RWPE2 (cell line): ENCODE results near the gene HCAR1.

Experiments
- ATAC-seq: fragments of 200-7000 bp; cut with Tn5 transposase; 3 replicates; pipeline ENCODE4 v1.9.1; 2021; ENCODE audit warnings: low read depth
- DNase-seq: peaks from one replicate; pipeline ENCODE4 v3.0.0-alpha.2; 2020; ENCODE audit warnings: low spot score
- H3K27ac ChIP-seq: fragments of 450-650 bp; 2 replicates; pipeline ENCODE4 v1.5.1; 2017; ENCODE audit warnings: mild to moderate bottlenecking; ENCODE audit not compliant: poor library complexity, severe bottlenecking
- H3K27me3 ChIP-seq: fragments of 250-450 bp; sonication (Bioruptor Pico); 2 replicates; pipeline ENCODE4 v1.5.1; 2021; ENCODE audit warnings: mild to moderate bottlenecking, moderate library complexity; ENCODE audit not compliant: insufficient read depth, poor library complexity, severe bottlenecking
- H3K36me3 ChIP-seq: fragments of 250-450 bp; sonication (Bioruptor Pico); 2 replicates; pipeline ENCODE4 v1.5.1; 2020; ENCODE audit warnings: low read depth, mild to moderate bottlenecking, moderate library complexity
- H3K4me1 ChIP-seq: fragments of 250-450 bp; sonication (Bioruptor Pico); 2 replicates; pipeline ENCODE4 v1.5.1; 2021; ENCODE audit warnings: mild to moderate bottlenecking, moderate library complexity; ENCODE audit not compliant: insufficient read depth, poor library complexity, severe bottlenecking
- H3K4me3 ChIP-seq: fragments of 250-450 bp; sonication (Bioruptor Pico); 2 replicates; pipeline ENCODE4 v1.5.1; 2021; ENCODE audit warnings: mild to moderate bottlenecking, moderate library complexity; ENCODE audit not compliant: severe bottlenecking
- H3K9me3 ChIP-seq: fragments of 250-450 bp; sonication (Bioruptor Pico); 2 replicates; pipeline ENCODE4 v1.5.1; 2021; ENCODE audit warnings: mild to moderate bottlenecking, moderate library complexity; ENCODE audit not compliant: severe bottlenecking
- TF ChIP-seq, protein P1 (sequence below): fragments of 450-650 bp; IDR thresholded peaks from one replicate; pipeline ENCODE4 v1.5.1; 2017; ENCODE audit warnings: mild to moderate bottlenecking, moderate library complexity; ENCODE audit not compliant: poor library complexity, severe bottlenecking

Gene HCAR1

DNA sequence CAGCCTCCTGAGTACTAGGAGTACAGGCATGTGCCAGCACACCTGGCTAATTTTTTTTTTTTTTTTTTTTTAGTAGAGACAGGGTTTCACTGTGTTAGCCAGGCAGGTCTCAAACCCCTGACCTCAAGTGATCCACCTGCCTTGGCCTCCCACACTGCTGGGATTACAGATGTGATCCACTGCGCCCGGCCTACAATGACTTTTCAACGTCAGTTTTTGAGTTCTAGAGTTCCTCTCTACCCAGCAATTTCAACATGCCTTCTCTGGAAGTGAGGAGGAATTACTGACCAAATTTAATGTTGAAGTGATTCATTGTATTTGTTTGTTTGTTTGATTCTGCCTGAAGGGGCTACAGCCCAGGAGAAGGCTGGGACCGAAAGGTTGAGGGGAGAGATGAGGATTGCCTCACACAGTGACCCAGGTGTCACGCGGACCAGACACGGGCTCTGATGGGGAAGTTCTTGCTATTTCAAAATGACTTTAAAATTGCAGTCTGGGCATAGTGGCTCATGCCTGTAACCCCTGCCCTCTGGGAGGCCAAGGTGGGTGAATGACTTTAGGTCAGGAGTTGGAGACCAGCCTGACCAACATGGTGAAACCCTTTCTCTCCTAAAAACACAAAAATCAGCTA is 13.4 kb upstream of the HCAR1 start:
- ATAC-seq (no peak), DNase-seq (no peak)
- no peaks in the 10 kb centered on the region for H3K9me3 ChIP-seq
- no peaks in the 10 kb centered on the region for H3K4me1 ChIP-seq
- H3K4me3 ChIP-seq = no peak overlapping the region
- TF ChIP-seq, protein P1, sequence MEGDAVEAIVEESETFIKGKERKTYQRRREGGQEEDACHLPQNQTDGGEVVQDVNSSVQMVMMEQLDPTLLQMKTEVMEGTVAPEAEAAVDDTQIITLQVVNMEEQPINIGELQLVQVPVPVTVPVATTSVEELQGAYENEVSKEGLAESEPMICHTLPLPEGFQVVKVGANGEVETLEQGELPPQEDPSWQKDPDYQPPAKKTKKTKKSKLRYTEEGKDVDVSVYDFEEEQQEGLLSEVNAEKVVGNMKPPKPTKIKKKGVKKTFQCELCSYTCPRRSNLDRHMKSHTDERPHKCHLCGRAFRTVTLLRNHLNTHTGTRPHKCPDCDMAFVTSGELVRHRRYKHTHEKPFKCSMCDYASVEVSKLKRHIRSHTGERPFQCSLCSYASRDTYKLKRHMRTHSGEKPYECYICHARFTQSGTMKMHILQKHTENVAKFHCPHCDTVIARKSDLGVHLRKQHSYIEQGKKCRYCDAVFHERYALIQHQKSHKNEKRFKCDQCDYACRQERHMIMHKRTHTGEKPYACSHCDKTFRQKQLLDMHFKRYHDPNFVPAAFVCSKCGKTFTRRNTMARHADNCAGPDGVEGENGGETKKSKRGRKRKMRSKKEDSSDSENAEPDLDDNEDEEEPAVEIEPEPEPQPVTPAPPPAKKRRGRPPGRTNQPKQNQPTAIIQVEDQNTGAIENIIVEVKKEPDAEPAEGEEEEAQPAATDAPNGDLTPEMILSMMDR = no peak
- H3K27me3 ChIP-seq = no peaks in the 10 kb centered on the region
- H3K36me3 ChIP-seq = no peaks in the 10 kb centered on the region
- H3K27ac ChIP-seq = no peak overlapping the region

DNA sequence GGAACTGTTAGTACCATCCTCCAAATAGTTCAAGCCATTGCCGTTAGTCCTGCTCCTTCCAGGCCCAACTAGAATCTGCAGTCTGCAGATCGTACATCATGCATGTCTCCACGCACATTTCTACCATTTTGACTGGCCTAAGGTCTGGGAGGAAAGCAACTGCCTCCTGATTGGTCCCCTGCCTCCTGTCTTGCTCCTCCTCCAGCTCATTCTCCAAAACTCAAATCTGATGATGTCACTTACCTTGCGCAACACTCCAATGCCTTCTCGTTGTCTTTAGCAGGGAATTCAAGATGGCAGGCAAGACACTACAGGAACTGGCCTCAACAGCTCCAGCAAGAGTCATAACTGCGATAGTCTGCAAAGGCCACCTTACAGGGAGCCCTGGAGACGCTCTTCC is 9.7 kb upstream of the HCAR1 start:
- Histone ChIP-seq H3K27ac (no peak overlapping the region), H3K4me3 (no peak overlapping the region), H3K9me3 (no peaks in the 10 kb centered on the region), H3K27me3 (no peaks in the 10 kb centered on the region), H3K36me3 (no peaks in the 10 kb centered on the region), H3K4me1 (no peaks in the 10 kb centered on the region)
- TF ChIP-seq, protein P1 = no peak
- ATAC-seq (no peak), DNase-seq (peak; percentile 2)

DNA sequence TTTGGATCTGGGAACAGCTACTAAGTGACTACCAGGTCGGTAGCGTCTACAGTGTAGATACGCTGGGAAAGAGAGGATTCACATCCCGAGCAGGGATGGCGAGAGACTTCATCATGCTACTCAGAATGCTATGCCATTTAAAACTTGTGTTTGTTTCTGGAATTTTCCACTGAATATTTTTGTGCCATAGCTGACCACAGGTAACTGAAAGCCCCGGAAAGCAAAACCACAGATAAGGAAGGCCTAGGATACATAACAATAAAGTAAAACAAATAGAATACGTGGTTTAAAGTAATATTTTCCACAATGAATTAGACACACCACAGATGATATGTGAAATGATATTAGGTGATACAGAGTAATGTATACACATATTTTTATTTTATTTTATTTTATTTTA is 7.9 kb upstream of the HCAR1 start:
- Histone ChIP-seq H3K27me3 (no peaks in the 10 kb centered on the region), H3K9me3 (no peaks in the 10 kb centered on the region), H3K27ac (no peak overlapping the region), H3K4me3 (no peak overlapping the region), H3K36me3 (no peaks in the 10 kb centered on the region), H3K4me1 (no peaks in the 10 kb centered on the region)
- TF ChIP-seq, protein P1 = no peak
- DNase-seq (peak; percentile 2), ATAC-seq (no peak)

DNA sequence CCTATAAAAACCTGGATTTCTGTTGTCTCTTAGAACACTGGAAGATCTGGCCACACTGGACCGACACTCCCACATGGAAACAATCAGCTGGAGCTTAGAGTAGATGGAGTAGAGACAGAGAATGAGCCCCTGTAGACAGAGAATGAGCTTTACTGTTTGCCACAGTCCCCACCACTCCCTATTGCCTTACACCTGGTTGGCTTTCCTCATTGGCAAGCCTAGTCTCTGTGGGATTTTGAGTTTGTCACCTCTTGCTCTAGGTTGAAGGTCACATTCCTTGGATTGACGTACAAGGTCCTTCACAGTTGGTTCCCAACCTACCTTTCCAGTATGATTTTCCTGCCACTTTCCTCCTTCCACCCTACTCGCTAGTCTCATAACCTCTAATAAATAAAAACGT is 2.0 kb upstream of the HCAR1 start:
- ATAC-seq = no peak
- no peak overlapping the region for H3K27ac ChIP-seq
- peak; percentile 1 for DNase-seq
- H3K9me3 ChIP-seq = no peaks in the 10 kb centered on the region
- no peak overlapping the region for H3K4me3 ChIP-seq
- TF ChIP-seq, protein P1 = no peak
- H3K4me1 ChIP-seq = no peaks in the 10 kb centered on the region
- H3K36me3 ChIP-seq = no peaks in the 10 kb centered on the region
- no peaks in the 10 kb centered on the region for H3K27me3 ChIP-seq

DNA sequence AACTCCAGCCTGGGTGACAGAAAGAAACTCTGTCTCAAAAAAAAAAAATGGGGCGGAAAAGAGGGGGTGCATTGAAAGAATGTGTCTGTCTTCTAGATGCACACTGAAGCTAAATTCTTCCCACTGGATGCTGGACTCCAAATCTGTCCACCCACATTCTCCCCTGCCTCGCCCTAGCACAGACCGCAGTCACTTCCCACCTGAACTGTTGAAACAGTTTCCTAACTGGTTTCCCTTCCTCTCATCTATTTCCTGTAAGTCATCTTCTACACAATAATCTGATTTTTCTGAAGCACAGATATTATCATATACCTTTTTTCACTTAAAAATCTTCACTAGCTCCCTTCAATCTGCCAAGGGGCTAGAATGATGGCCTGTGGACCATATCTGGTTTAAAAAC is 1.5 kb upstream of the HCAR1 start:
- Histone ChIP-seq H3K36me3 (no peaks in the 10 kb centered on the region), H3K27ac (no peak overlapping the region), H3K9me3 (no peaks in the 10 kb centered on the region), H3K27me3 (no peaks in the 10 kb centered on the region), H3K4me1 (no peaks in the 10 kb centered on the region), H3K4me3 (no peak overlapping the region)
- DNase-seq (peak; percentile 19), ATAC-seq (peak; percentile 30; the same call in 1 of the 3 replicates)
- TF ChIP-seq, protein P1 = no peak
